GM12801 (cell line): ENCODE measurements around the gene TBR1.

Experiments used
- TF ChIP-seq, protein P1 (sequence below): IDR thresholded peaks from one replicate; pipeline ENCODE4 v1.5.1; 2011; ENCODE audit warnings: control low read depth; ENCODE audit not compliant: insufficient read length; ENCODE audit errors: extremely low read depth

Gene TBR1

DNA sequence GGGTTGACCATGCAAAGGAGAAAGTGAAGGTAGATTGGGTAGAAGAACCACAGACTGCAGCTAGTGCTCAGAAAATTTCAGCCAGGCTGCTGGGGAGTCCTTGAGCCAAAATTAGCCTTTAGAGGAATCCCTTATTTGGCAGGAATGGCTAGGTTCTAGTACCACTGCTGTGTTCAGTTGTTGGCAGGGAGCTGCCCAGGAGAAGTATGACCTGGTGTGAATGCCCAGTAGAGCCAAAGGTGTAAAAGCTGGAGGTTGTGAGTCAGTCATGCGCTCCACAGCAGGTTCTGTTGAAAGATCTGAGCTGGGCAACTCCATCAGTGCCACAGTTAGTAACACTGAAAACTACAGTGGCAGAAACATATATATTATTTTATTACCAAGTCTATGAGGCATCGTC lies 36.4 kb upstream of the TBR1 start:
- TF ChIP-seq, protein P1, sequence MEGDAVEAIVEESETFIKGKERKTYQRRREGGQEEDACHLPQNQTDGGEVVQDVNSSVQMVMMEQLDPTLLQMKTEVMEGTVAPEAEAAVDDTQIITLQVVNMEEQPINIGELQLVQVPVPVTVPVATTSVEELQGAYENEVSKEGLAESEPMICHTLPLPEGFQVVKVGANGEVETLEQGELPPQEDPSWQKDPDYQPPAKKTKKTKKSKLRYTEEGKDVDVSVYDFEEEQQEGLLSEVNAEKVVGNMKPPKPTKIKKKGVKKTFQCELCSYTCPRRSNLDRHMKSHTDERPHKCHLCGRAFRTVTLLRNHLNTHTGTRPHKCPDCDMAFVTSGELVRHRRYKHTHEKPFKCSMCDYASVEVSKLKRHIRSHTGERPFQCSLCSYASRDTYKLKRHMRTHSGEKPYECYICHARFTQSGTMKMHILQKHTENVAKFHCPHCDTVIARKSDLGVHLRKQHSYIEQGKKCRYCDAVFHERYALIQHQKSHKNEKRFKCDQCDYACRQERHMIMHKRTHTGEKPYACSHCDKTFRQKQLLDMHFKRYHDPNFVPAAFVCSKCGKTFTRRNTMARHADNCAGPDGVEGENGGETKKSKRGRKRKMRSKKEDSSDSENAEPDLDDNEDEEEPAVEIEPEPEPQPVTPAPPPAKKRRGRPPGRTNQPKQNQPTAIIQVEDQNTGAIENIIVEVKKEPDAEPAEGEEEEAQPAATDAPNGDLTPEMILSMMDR, result no peak

DNA sequence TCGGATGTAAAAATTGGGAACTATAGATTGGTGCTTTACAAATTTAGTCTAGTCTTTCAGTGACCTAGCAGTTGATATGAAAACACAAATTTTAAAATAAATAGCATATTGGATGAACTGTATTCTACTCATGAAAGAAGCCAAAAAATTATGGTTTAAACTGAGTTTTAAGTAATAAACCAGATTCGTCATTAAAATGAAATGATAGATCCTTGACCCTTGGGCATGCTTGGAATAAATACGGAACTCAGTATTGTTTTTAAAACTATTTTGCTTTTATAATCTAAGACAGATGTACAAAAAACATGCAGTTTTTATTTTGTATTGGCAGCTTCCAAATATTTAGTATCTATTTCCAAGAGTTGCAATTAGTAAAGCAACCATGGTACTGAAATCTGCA lies 34.6 kb upstream of the TBR1 start:
- TF ChIP-seq, protein P1, result no peak

DNA sequence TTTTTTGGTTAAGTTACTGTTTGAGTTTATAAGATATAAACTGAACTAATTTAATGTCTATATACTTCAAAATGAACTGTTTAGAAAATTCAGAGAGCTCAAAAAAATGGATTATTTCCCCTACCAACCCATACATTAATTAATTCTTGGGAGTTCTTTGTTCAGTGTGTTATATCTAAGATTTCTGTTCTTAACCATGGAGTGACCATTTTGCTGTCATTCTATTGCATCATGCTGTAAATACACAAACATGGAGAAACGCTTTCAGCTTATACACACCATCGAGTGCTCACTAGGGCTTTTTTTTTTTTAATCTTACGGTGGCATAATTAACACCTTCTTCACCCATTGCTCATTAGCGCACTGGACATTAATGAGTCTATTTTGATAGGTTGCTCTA lies 33.4 kb upstream of the TBR1 start:
- TF ChIP-seq, protein P1, result no peak

DNA sequence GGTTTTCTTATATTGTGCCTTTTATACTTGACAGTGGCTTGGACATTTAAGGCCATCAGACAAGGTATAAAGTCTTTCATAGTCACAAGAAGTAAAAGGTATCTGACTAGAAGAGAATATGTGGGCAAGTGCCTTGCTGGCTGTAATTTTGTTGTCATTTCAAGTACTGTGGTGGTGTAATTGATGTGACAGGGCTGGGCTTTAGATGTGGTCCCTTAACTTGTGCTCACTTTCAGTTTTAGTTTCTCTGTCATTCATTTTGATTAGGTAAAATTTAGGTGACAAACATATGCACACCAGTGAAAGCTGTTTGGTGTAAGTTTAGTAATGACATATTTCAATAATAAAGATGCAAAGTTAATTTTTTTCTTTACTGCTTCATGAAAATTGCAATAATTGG lies 31.2 kb upstream of the TBR1 start:
- TF ChIP-seq, protein P1, result no peak

DNA sequence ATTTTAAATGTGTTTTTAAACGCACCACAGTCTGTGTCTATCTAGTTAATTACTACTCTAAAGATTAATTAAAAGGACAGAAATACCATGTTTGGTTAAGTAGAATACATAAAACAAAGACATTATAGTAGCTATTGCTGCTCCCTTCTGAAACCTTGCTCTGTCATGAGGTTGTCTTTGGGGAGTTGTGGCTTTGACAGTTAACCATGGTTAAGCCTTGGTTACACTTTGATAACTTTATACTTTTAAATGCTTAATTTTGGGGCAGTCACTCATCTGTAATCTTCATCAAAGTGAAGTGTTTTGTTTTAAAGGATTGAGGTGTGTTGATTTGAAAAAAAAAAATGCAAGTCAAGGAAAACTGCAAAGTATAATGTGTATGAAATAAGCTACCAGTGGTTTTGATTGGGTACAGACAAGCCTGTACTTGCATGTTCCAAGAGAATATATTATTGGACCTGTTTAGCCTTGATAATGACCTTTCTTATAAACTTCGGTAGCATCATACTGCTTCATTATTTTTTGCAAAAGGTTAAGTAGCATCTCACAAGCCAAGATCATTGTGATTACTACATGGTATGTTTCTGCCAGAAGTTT lies 29.8 kb upstream of the TBR1 start:
- TF ChIP-seq, protein P1, result no peak

DNA sequence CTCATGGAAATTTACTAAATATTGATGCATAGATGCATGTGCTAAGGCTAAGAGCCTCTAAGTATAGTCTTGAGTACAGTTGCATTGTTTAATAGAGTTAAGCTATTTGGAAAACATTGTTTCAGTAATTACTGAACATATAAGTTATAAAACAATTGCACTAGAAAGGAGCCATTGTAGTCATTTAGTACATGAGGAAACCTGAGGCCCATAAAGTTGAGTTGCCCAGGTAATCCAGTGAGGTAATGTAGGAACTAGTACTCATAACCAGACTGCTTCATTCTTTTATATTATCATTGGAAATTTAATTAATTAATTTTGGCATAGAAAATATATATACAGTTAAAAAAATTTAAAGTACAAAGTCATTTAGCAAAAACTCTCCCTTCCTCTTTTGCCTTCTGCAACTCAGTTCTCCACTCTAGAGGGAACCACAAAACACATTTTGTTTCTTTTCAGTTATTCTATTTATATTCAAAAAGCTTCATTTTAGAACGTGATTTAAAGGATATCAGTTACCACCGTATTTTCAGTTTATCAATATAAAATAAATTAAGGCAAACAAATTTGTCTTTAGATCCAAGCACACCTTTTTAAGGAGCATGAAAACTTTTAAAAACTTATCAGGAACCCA lies 27.8 kb upstream of the TBR1 start:
- TF ChIP-seq, protein P1, result no peak

DNA sequence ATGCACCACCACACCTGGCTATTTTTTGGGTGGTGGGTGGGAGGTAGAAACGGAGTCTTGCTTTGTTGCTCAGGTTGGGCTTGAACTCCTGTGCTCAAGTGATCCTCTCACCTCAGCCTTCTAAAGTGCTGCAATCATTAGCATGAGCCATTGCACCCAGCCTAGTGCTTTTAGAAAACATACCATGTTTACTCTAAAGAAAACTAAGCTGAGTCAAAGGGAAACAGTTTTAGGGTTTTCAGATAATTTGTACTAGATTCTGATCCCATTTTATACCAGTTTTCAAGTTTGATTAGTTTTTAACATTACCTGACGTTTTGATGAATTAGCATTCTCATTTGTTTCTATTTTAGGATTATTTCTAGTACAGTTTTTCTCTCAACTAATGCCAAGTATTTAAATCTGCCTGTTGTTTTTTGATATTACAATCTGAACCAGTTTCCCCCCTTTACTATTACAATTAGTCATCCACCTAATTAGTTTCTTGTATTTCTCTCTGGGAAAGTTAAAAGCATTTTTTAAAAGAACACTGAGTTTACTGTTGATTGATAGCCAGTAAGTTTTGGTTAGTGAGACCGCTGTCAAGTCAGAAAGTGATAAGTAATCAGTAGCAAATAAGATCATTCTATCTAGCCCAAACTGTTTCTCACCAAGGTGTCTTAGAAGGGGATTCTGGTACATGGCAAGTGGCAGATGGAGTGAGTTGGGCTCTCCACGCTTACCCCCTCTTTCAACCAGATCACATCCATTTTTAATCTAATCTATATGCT lies 24.2 kb upstream of the TBR1 start:
- TF ChIP-seq, protein P1, result no peak
